ENCODE results near the gene BBS9. TPM values are rescaled to one million over a fixed set of nuclear protein-coding genes. Genes with fewer than 3 reads are reported as not detected.

Gene BBS9
- total RNA-seq, 1 experiment from 2014 or later, result 26.4 TPM

- no peaks in the 10 kb centered on the region for H3K36me3 Mint-ChIP-seq (ENCODE audit: insufficient read depth in 1 of 3, low read depth in 3 of 3)
- Histone ChIP-seq H2BK15ac (ENCODE audit: low read depth, low read length) (no peak overlapping the region), H4K91ac (ENCODE audit: insufficient read length, low read depth, low read length) (no peak overlapping the region), H3K4ac (ENCODE audit: low read depth, low read length) (no peak overlapping the region), H2AFZ (ENCODE audit: low read length) (no peak overlapping the region), H3K79me1 (ENCODE audit: insufficient read depth, low read depth, low read length, poor library complexity, severe bottlenecking) (no peaks in the 10 kb centered on the region), H4K20me1 (ENCODE audit: control insufficient read depth, insufficient read depth, insufficient read length) (no peaks in the 10 kb centered on the region), H3K9me3 (ENCODE audit: control insufficient read depth, low read depth, low read length) (no peaks in the 10 kb centered on the region), H3K23me2 (ENCODE audit: insufficient read length, low read depth, low read length, poor library complexity, severe bottlenecking) (no peaks in the 10 kb centered on the region), H3K4me2 (ENCODE audit: insufficient read depth, insufficient read length, low read length) (no peak overlapping the region), H3T11ph (ENCODE audit: low read length) (no peak overlapping the region), H4K8ac (replicated peaks; ENCODE audit: insufficient read length, low read depth, low read length) (no peak overlapping the region), H3K23ac (ENCODE audit: insufficient read length, low read depth, low read length) (no peak overlapping the region), H2BK20ac (ENCODE audit: low read depth, low read length, poor library complexity, severe bottlenecking) (no peak overlapping the region), H3K27ac (ENCODE audit: insufficient read length, low read depth, low read length) (no peak overlapping the region), H3K9ac (ENCODE audit: extremely low read depth, insufficient read length, low read length) (no peak overlapping the region), H3K27me3 (ENCODE audit: insufficient read depth, low read length) (no peaks in the 10 kb centered on the region), H3K56ac (ENCODE audit: insufficient read length, low read depth, low read length) (no peak overlapping the region), H3K4me1 (ENCODE audit: insufficient read depth, low read length) (no peaks in the 10 kb centered on the region), H3K14ac (ENCODE audit: insufficient read depth, low read length) (no peak overlapping the region), H3K79me2 (ENCODE audit: insufficient read depth, low read length) (no peaks in the 10 kb centered on the region), H2BK120ac (ENCODE audit: low read depth, low read length, poor library complexity, severe bottlenecking) (no peak overlapping the region), H4K5ac (ENCODE audit: insufficient read length, low read depth, low read length) (no peak overlapping the region), H2BK5ac (ENCODE audit: insufficient read length, low read length) (no peak overlapping the region), H2AK5ac (ENCODE audit: insufficient read length, low read length) (no peak overlapping the region), H3K18ac (ENCODE audit: insufficient read length, low read depth, low read length) (no peak overlapping the region), H2BK12ac (ENCODE audit: insufficient read length, low read depth, low read length) (no peak overlapping the region)
- no CpG with 5 or more reads among the region's 6 CpGs for WGBS (ENCODE audit: extremely low coverage, insufficient read length, low lambda C conversion rate)
- TF ChIP-seq CTCF (conservative IDR thresholded peaks at IDR 0.05), result no peak
- H3K9me3 Mint-ChIP-seq, result no peaks in the 10 kb centered on the region
- no peak overlapping the region for H3K4me3 Mint-ChIP-seq
- no peaks in the 10 kb centered on the region for H3K4me1 Mint-ChIP-seq
- H3K27me3 Mint-ChIP-seq (ENCODE audit: low read depth), result no peaks in the 10 kb centered on the region
- H3K27ac Mint-ChIP-seq, result no peak overlapping the region
- DNase-seq, result no peak
Measured at GRCh38 chr7:33558549-33559323, 429.4 kb downstream of the BBS9 start.
